A673 (cell line): ENCODE results near the gene ARHGEF28. TPM values are rescaled to one million over a fixed set of nuclear protein-coding genes. Genes with fewer than 3 reads are reported as not detected.

Experiments
- BruUV-seq: library from RNA; stranded (reverse); fragments of 400-500 nt; replicated peaks from 2 replicates; lab custom pipeline; 2021; lab: Mats Ljungman, UMichigan
- CTCF ChIA-PET: fragments of 300-600 bp; sonication (Branson Sonifier 250); formaldehyde crosslinking; loops from one replicate; lab custom pipeline; 2022; ENCODE audit warnings: antibody characterized with exemption; lab: Charles Lee
- POLR2A ChIA-PET: fragments of 300-600 bp; sonication (Branson Sonifier 250); formaldehyde crosslinking; loops from one replicate; lab custom pipeline; 2022; ENCODE audit warnings: antibody characterized with exemption; ENCODE audit not compliant: low non-redundant PET; lab: Charles Lee
- DNase-seq: peaks from one replicate; pipeline ENCODE4 v3.0.0-alpha.2; 2015; ENCODE audit warnings: low spot score
- H3K27ac ChIP-seq: fragments of 200-600 bp; sonication (generic); 2 replicates; pipeline ENCODE4 v1.5.1; 2016; ENCODE audit warnings: mixed run types, low read depth, mild to moderate bottlenecking, mixed read lengths, antibody characterized with exemption, low read length; ENCODE audit not compliant: poor library complexity, severe bottlenecking
- H3K27me3 ChIP-seq: fragments of 200-600 bp; sonication (generic); replicated peaks from 2 replicates; pipeline ENCODE4 v1.6.1; 2017; ENCODE audit warnings: mixed run types, low read depth, mild to moderate bottlenecking, mixed read lengths, antibody characterized with exemption, low read length; ENCODE audit not compliant: insufficient read depth, poor library complexity
- H3K36me3 ChIP-seq: fragments of 200-600 bp; sonication (generic); 2 replicates; pipeline ENCODE4 v1.6.1; 2016; ENCODE audit warnings: mixed run types, mild to moderate bottlenecking, mixed read lengths, antibody characterized with exemption, low read length; ENCODE audit not compliant: insufficient read depth, poor library complexity, severe bottlenecking
- H3K4me1 ChIP-seq: fragments of 200-600 bp; sonication (generic); 2 replicates; pipeline ENCODE4 v1.6.1; 2017; ENCODE audit warnings: mixed run types, mild to moderate bottlenecking, mixed read lengths, antibody characterized with exemption, low read length; ENCODE audit not compliant: insufficient read depth, poor library complexity, severe bottlenecking
- H3K4me3 ChIP-seq: fragments of 200-600 bp; sonication (generic); 2 replicates; pipeline ENCODE4 v1.5.1; 2016; ENCODE audit warnings: low read depth, mixed run types, mild to moderate bottlenecking, mixed read lengths, low read length; ENCODE audit not compliant: poor library complexity, severe bottlenecking
- H3K9me3 ChIP-seq: fragments of 200-600 bp; sonication (generic); 2 replicates; pipeline ENCODE4 v1.6.1; 2016; ENCODE audit warnings: mixed run types, low read depth, mild to moderate bottlenecking, mixed read lengths, antibody characterized with exemption, low read length; ENCODE audit not compliant: poor library complexity, severe bottlenecking
- CTCF ChIP-seq: fragments of 300-800, 200-600 bp; sonication (generic); conservative IDR thresholded peaks from 2 replicates; pipeline ENCODE4 v1.5.1; 2017; ENCODE audit warnings: low read depth, mild to moderate bottlenecking, antibody characterized with exemption, low read length, moderate library complexity, mixed read lengths
- EZH2 ChIP-seq: fragments of 200-600 bp; sonication (generic); IDR thresholded peaks from 2 replicates; pipeline ENCODE4 v1.6.1; 2017; ENCODE audit warnings: borderline replicate concordance, low read depth, mild to moderate bottlenecking, mixed read lengths, antibody characterized with exemption, low read length; ENCODE audit not compliant: poor library complexity, severe bottlenecking
- intact Hi-C: fragments of 100-400 bp; cut with micrococcal nuclease; formaldehyde crosslinking; loops from one replicate; pipeline ENCODE4 v1.10.0; 2022; ENCODE audit not compliant: unreplicated experiment
- total RNA-seq: library from RNA; stranded (reverse); gene quantifications from 2 replicates; pipeline ENCODE4 v1.2.3, GENCODE V29; 2021

The ARHGEF28 gene
- total RNA-seq, 1 experiment from 2014 or later: 3.4 TPM

- TF ChIP-seq CTCF (no peak), EZH2 (no peak)
- no peaks in the 10 kb centered on the region for H3K27me3 ChIP-seq
- ChIA-PET CTCF (no interaction called here), POLR2A (no interaction called here)
- no TSS peak for BruUV-seq
- H3K4me3 ChIP-seq: no peak overlapping the region
- intact Hi-C loops: no loop called here
- no peak overlapping the region for H3K27ac ChIP-seq
- no peaks in the 10 kb centered on the region for H3K4me1 ChIP-seq
- H3K36me3 ChIP-seq: no peaks in the 10 kb centered on the region
- no peak for DNase-seq
- no peaks in the 10 kb centered on the region for H3K9me3 ChIP-seq
Observed at GRCh38 chr5:73686912-73687311, 60.9 kb downstream of the ARHGEF28 start.

GRCh38 chr5:73687357-73687756 is 61.4 kb downstream of the ARHGEF28 start:
- no peak for TF ChIP-seq EZH2
- no peak for TF ChIP-seq CTCF
- intact Hi-C loops: no loop called here
- H3K4me1 ChIP-seq: no peaks in the 10 kb centered on the region
- H3K27me3 ChIP-seq: no peaks in the 10 kb centered on the region
- H3K36me3 ChIP-seq: no peaks in the 10 kb centered on the region
- no TSS peak for BruUV-seq
- no peak overlapping the region for H3K27ac ChIP-seq
- POLR2A ChIA-PET: no interaction called here
- CTCF ChIA-PET: no interaction called here
- no peak overlapping the region for H3K4me3 ChIP-seq
- DNase-seq: no peak
- H3K9me3 ChIP-seq: no peaks in the 10 kb centered on the region

GRCh38 chr5:73690015-73690414 is 64.0 kb downstream of the ARHGEF28 start:
- Histone ChIP-seq H3K27me3 (no peaks in the 10 kb centered on the region), H3K36me3 (no peaks in the 10 kb centered on the region), H3K4me3 (no peak overlapping the region), H3K27ac (no peak overlapping the region), H3K9me3 (no peaks in the 10 kb centered on the region), H3K4me1 (no peaks in the 10 kb centered on the region)
- TF ChIP-seq EZH2: no peak
- no peak for TF ChIP-seq CTCF
- intact Hi-C loops: no loop called here
- DNase-seq: no peak
- CTCF ChIA-PET: no interaction called here
- no TSS peak for BruUV-seq
- POLR2A ChIA-PET: interaction anchor here (0.6 kb wide), 1 partner anchor 15 kb away, joined by 10 read pairs; no protein-coding TSS in a partner anchor
